Measurements from ENCODE around the gene HPS6.

DNA sequence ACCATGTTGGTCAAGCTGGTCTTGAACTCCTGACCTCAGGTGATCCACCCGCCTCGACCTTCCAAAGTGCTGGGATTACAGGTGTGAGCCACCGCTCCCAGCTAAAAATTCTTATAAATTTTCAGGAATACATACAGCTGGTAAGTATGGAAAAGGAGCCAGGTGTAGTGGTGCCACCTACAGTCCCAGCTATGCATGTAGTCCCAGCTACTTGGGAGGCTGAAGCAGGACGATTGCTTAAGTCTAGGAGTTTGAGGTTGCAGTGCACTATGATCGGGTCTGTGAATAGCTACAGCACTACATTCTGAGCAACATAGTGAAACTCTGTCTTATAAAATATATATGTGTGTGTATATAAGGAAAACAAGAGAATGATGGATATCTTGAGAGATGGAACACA is 36.0 kb downstream of the HPS6 start:
- TF ChIP-seq, protein P1, sequence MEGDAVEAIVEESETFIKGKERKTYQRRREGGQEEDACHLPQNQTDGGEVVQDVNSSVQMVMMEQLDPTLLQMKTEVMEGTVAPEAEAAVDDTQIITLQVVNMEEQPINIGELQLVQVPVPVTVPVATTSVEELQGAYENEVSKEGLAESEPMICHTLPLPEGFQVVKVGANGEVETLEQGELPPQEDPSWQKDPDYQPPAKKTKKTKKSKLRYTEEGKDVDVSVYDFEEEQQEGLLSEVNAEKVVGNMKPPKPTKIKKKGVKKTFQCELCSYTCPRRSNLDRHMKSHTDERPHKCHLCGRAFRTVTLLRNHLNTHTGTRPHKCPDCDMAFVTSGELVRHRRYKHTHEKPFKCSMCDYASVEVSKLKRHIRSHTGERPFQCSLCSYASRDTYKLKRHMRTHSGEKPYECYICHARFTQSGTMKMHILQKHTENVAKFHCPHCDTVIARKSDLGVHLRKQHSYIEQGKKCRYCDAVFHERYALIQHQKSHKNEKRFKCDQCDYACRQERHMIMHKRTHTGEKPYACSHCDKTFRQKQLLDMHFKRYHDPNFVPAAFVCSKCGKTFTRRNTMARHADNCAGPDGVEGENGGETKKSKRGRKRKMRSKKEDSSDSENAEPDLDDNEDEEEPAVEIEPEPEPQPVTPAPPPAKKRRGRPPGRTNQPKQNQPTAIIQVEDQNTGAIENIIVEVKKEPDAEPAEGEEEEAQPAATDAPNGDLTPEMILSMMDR (IDR thresholded peaks at IDR 0.05): no peak
- no peak for TF ChIP-seq POLR2A (IDR thresholded peaks at IDR 0.05)
